Neural cell (in vitro differentiated cells): ENCODE results near the gene RDH13.

Source experiments
- CTCF ChIP-seq: fragments of 450-650 bp; IDR thresholded peaks from 2 replicates; pipeline ENCODE4 v1.5.1; 2014; ENCODE audit warnings: antibody characterized with exemption, mild to moderate bottlenecking, moderate library complexity; ENCODE audit not compliant: poor library complexity, severe bottlenecking
- RAD21 ChIP-seq: fragments of 450-650 bp; conservative IDR thresholded peaks from 2 replicates; pipeline ENCODE4 v1.6.1; 2014; ENCODE audit warnings: antibody characterized with exemption, mild to moderate bottlenecking, moderate library complexity

- TF ChIP-seq CTCF (no peak), RAD21 (no peak)
Observed at GRCh38 chr19:55048446-55048845, 14.5 kb downstream of the RDH13 start.
